GM19240 (cell line): ENCODE results near the gene NR3C1.

Experiments
- DNase-seq: peaks from one replicate; pipeline ENCODE4 v3.0.0; 2011; ENCODE audit warnings: low spot score; ENCODE audit not compliant: insufficient read length

Gene NR3C1

GRCh38 chr5:143263272-143263810 is 140.1 kb downstream of the NR3C1 start:
- no peak for DNase-seq

- DNase-seq: no peak
Measured at GRCh38 chr5:143262393-143263174, 140.9 kb downstream of the NR3C1 start.

GRCh38 chr5:143261748-143262392 is 141.6 kb downstream of the NR3C1 start:
- no peak for DNase-seq

GRCh38 chr5:143259254-143259605 is 144.3 kb downstream of the NR3C1 start:
- no peak for DNase-seq

- no peak for DNase-seq
Measured at GRCh38 chr5:143258559-143259253, 144.8 kb downstream of the NR3C1 start.

- DNase-seq: no peak
Measured at GRCh38 chr5:143254819-143255218, 148.7 kb downstream of the NR3C1 start.

- no peak for DNase-seq
Measured at GRCh38 chr5:143251946-143252345, 151.5 kb downstream of the NR3C1 start.

GRCh38 chr5:143251190-143251589 is 152.3 kb downstream of the NR3C1 start:
- no peak for DNase-seq

GRCh38 chr5:143249851-143250250 is 153.6 kb downstream of the NR3C1 start:
- no peak for DNase-seq

- DNase-seq: no peak
Measured at GRCh38 chr5:143248822-143249579, 154.5 kb downstream of the NR3C1 start.

- DNase-seq: no peak
Measured at GRCh38 chr5:143248391-143248790, 155.1 kb downstream of the NR3C1 start.

GRCh38 chr5:143247134-143247815 is 156.2 kb downstream of the NR3C1 start:
- DNase-seq: no peak

- no peak for DNase-seq
Measured at GRCh38 chr5:143245929-143246561, 157.4 kb downstream of the NR3C1 start.

- no peak for DNase-seq
Measured at GRCh38 chr5:143244990-143245389, 158.5 kb downstream of the NR3C1 start.

- no peak for DNase-seq
Measured at GRCh38 chr5:143244000-143244736, 159.3 kb downstream of the NR3C1 start.

- no peak for DNase-seq
Measured at GRCh38 chr5:143243103-143243502, 160.4 kb downstream of the NR3C1 start.

GRCh38 chr5:143241892-143242291 is 161.6 kb downstream of the NR3C1 start:
- DNase-seq: no peak

GRCh38 chr5:143239882-143240518 is 163.5 kb downstream of the NR3C1 start:
- DNase-seq: no peak

- no peak for DNase-seq
Measured at GRCh38 chr5:143238620-143239019, 164.9 kb downstream of the NR3C1 start.
